ENCODE data around the gene GAREM1. TPM values are rescaled to one million over a fixed set of nuclear protein-coding genes. Genes with fewer than 3 reads are reported as not detected.

GAREM1 gene
- total and polyA plus RNA-seq, 12 donors: 3.5 to 69.5 (median 23.0) TPM

DNA sequence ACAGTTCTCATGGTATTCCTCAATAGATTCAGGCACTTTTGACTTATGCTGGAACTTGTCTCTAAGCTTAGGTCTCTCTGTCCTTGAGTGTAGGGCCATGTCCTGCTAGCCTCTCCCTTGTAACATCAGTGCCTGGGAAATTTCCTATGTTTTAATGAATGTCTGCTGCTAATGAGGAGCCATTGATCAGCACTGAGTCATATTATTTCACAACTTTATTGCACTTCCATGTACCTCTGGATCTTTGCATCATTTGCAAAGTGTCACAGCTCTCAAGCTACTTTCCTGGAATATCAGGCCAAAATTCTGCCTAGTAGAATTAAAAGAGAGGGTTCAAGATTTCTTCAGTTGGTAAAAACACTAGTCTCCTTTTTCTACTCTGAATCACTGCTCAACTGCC lies 102.5 kb downstream of the GAREM1 start:
- DNase-seq: peak in 1 of 7 donors; percentile 29
- peaks cover 0 to 12% of the 10 kb centered on the region in 2 donors for H3K4me1 ChIP-seq (replicated peaks in 1 of 2)
- no peak overlapping the region for H3K4me3 ChIP-seq
- no peak for TF ChIP-seq POLR2A (IDR thresholded peaks at IDR 0.05)
- TF ChIP-seq, protein P1, sequence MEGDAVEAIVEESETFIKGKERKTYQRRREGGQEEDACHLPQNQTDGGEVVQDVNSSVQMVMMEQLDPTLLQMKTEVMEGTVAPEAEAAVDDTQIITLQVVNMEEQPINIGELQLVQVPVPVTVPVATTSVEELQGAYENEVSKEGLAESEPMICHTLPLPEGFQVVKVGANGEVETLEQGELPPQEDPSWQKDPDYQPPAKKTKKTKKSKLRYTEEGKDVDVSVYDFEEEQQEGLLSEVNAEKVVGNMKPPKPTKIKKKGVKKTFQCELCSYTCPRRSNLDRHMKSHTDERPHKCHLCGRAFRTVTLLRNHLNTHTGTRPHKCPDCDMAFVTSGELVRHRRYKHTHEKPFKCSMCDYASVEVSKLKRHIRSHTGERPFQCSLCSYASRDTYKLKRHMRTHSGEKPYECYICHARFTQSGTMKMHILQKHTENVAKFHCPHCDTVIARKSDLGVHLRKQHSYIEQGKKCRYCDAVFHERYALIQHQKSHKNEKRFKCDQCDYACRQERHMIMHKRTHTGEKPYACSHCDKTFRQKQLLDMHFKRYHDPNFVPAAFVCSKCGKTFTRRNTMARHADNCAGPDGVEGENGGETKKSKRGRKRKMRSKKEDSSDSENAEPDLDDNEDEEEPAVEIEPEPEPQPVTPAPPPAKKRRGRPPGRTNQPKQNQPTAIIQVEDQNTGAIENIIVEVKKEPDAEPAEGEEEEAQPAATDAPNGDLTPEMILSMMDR (IDR thresholded peaks at IDR 0.05): no peak
- no peaks in the 10 kb centered on the region for H3K27me3 ChIP-seq
- no peaks in the 10 kb centered on the region for H3K9me3 ChIP-seq (replicated peaks in 1 of 3)
- intact Hi-C loops (cut with DNase I): no loop called here
- peak overlapping the region in 3 of 5 donors; percentile 13 to 35 (median 13) for H3K27ac ChIP-seq
- no peaks in the 10 kb centered on the region for H3K36me3 ChIP-seq (replicated peaks in 1 of 2)

DNA sequence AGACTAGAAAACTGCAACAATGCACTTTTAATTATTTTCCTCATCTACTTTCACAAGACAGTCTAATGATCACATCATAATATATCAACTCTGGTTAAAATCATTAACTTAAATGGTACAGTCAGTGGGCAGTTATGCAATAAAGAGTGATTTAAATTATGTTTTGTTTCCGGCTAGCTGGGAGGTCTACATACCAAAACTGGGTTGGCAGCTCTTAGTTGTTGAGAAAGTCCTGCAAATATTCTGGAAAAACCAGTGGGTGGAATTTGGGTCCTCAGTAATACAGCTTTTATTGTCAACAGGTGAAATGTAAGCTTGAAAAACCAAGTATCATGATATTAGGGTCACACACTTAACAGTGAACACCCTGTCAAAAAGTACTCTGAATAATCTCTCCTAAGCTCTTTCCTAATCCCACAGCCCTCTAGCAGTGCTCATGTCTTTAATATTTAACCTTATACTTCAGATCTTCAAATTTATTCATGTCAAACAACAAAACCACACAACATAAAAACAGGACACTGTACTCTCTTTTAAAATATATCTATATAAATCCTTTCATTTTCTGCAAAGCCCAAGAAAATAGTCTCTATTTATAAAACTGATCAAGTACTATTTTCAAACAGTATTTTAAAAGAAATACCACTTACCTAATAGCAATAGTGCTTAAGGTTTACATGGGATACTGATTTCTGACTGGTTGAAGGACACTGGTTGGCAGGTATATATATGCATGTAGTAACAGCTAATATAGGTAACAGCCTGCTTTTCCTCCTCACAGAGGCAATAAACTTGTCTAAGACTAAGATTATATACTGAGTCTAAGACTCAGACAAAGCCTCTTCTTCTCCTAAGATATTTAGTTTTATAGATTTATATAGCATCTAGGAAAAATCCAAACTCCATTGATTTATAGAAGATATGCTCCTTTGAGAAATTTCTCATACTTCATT lies 103.8 kb downstream of the GAREM1 start:
- intact Hi-C loops (cut with DNase I): no loop called here
- Histone ChIP-seq H3K36me3 (replicated peaks in 1 of 2) (no peaks in the 10 kb centered on the region), H3K27me3 (no peaks in the 10 kb centered on the region), H3K4me3 (no peak overlapping the region), H3K4me1 (replicated peaks in 1 of 2) (peaks cover 0 to 12% of the 10 kb centered on the region in 2 donors), H3K27ac (peak overlapping the region in 1 of 5 donors; percentile 35), H3K9me3 (replicated peaks in 1 of 3) (no peaks in the 10 kb centered on the region)
- DNase-seq: no peak
- 36 to 79% (median 74%) methylated on average over 1 of the region's 1 CpG for WGBS, 4 donors
- TF ChIP-seq, protein P1 (IDR thresholded peaks at IDR 0.05): no peak
- no peak for TF ChIP-seq POLR2A (IDR thresholded peaks at IDR 0.05)

DNA sequence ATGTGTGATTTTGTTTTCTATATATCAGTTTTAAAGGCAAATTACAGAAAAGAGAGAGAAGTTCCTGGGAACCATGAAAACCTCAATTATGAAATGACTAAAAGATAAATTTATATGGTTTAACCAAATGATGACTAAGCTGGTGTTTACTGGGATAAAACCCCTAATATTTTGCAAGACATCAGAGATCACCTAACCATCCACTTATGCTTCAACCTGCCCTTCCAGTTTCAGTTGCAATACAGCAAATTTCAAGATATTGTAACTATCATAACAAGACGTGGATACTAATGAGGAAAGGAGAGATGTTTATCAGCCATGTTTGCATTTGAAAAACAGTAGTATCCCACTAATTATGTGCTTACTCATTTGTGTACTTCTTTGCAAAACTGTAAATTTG lies 108.2 kb downstream of the GAREM1 start:
- intact Hi-C loops (cut with DNase I): no loop called here

DNA sequence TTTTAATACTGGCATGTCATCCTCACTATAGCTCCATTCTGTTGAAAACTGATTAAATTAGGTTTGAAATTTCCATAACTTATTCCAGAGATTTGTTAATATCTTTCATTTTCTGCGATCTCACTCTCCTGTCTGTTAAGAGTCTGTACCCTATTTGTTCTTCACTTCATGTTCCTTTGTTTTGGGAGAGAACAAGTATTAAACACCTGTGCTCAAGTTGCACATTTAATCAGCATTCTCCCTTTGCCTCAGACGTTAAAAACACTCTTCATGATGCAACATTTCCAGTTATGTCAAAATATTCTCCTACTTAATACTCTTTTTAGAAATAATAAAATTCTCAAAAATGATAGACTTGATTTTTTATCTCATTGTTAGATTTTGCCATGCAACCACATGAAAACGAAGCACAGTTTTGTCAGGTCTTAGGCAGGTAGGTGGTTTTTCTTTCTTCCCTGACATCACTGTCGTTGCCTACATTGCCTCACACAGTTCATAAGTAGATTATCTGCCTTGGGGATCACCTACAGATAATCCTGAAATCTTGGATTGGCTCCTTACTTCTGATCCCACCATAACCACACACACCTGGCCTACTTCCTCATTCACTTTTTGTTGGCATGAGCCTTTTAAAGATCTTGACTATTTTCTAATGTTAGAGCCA lies 109.9 kb downstream of the GAREM1 start:
- no peaks in the 10 kb centered on the region for H3K9me3 ChIP-seq (replicated peaks in 1 of 3)
- intact Hi-C loops (cut with DNase I): no loop called here

More for the DNA sequence above, 108.2 kb downstream of the GAREM1 start:
- H3K27me3 ChIP-seq: no peaks in the 10 kb centered on the region
- TF ChIP-seq POLR2A (IDR thresholded peaks at IDR 0.05): no peak
- TF ChIP-seq, protein P1 (IDR thresholded peaks at IDR 0.05): no peak
- no peak overlapping the region for H3K27ac ChIP-seq
- 84 to 92% (median 86%) methylated on average over 1 of the region's 1 CpG for WGBS, 4 donors
- H3K36me3 ChIP-seq (replicated peaks in 1 of 2): no peaks in the 10 kb centered on the region
- no peak overlapping the region for H3K4me3 ChIP-seq
- H3K4me1 ChIP-seq (replicated peaks in 1 of 2): peaks cover 0 to 9% of the 10 kb centered on the region in 2 donors
- no peak for DNase-seq
- no peaks in the 10 kb centered on the region for H3K9me3 ChIP-seq (replicated peaks in 1 of 3)

More for the DNA sequence above, 109.9 kb downstream of the GAREM1 start:
- no peak for TF ChIP-seq POLR2A (IDR thresholded peaks at IDR 0.05)
- TF ChIP-seq, protein P1 (IDR thresholded peaks at IDR 0.05): no peak
- H3K36me3 ChIP-seq (replicated peaks in 1 of 2): no peaks in the 10 kb centered on the region
- WGBS, 4 donors: 87 to 91% (median 89%) methylated on average over 4 of the region's 4 CpGs
- no peak for DNase-seq
- H3K4me3 ChIP-seq: no peak overlapping the region
- H3K27me3 ChIP-seq: no peaks in the 10 kb centered on the region
- H3K27ac ChIP-seq: no peak overlapping the region
- H3K4me1 ChIP-seq (replicated peaks in 1 of 2): peaks cover under 1 to 11% of the 10 kb centered on the region in 2 donors
